ENCODE measurements around the gene AFF3.

GRCh38 chr2:99905636-99906035 lies 236.8 kb downstream of the AFF3 start:
- TF ChIP-seq CTCF (IDR thresholded peaks at IDR 0.05) (no peak), POLR2A (IDR thresholded peaks at IDR 0.05) (no peak)

Measured in right lobe of liver (tissue), 4 donors.